ENCODE data around the gene STK38. TPM values are rescaled to one million over a fixed set of nuclear protein-coding genes. Genes with fewer than 3 reads are reported as not detected.
"Not testable (repeated sequence)": the region's sequence is repeated elsewhere in the genome, so short reads cannot be mapped to it uniquely, and the experiment has no call there.

The STK38 gene
- total RNA-seq, 4 donors from 2014 or later, result 59.1 to 101 (median 86.4) TPM

DNA sequence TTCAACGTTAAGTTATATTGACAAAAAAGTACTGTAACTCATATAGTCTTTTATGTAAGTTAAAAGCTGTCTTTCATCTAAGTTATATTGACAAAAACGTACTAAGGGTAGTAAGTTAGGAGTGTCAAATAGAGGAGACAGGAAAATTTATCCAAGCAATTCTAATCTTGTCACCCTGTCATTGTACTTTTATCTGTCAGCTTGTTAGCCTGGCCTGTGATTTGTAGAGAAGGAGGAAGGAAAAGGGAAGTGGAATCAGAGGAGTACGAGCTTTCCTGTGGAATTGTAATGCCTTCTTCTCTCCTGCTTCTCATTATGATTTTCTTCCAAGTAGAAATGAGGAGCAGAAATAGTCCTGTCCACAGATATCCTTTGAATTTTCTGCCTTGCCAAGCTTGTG lies 85.6 kb downstream of the STK38 start:
- Histone ChIP-seq H3K36me3 (no peaks in the 10 kb centered on the region), H3K4me3 (no peak overlapping the region), H3K27ac (no peak overlapping the region), H3K27me3 (no peaks in the 10 kb centered on the region), H3K4me1 (peaks cover 4 to 38% (median 11%) of the 10 kb centered on the region in 4 donors), H3K9me3 (no peaks in the 10 kb centered on the region)
- no peak for DNase-seq
- in situ Hi-C loops (cut with MboI; ENCODE audit: low pct_ligation_motif_present in 1 of 4, low pct_unique_long_range_greater_than_20kb in 1 of 4, low sequenced_read_pairs in 3 of 4) (no loop called here), intact Hi-C loops (cut with DNase I; ENCODE audit: low total_unique reads) (no loop called here)
- WGBS, 2 donors (ENCODE audit: low coverage in 1 of 2), result 66 to 69% methylated on average over 3 of the region's 3 CpGs
- TF ChIP-seq POLR2AphosphoS5 (IDR thresholded peaks at IDR 0.05) (no peak), EP300 (IDR thresholded peaks at IDR 0.05; ENCODE audit: low read depth) (no peak), CTCF (IDR thresholded peaks at IDR 0.05) (no peak), POLR2A (IDR thresholded peaks at IDR 0.05) (no peak)

GRCh38 chr6:36460916-36461315 lies 86.4 kb downstream of the STK38 start:
- no peaks in the 10 kb centered on the region for H3K27me3 ChIP-seq
- peaks cover 4 to 38% (median 11%) of the 10 kb centered on the region in 4 donors for H3K4me1 ChIP-seq
- H3K36me3 ChIP-seq, result no peaks in the 10 kb centered on the region
- DNase-seq, result no peak
- in situ Hi-C loops (cut with MboI; ENCODE audit: low pct_ligation_motif_present in 1 of 4, low pct_unique_long_range_greater_than_20kb in 1 of 4, low sequenced_read_pairs in 3 of 4) (no loop called here), intact Hi-C loops (cut with DNase I; ENCODE audit: low total_unique reads) (no loop called here)
- no peak overlapping the region for H3K4me3 ChIP-seq
- H3K9me3 ChIP-seq, result no peaks in the 10 kb centered on the region
- no peak overlapping the region for H3K27ac ChIP-seq
- TF ChIP-seq EP300 (IDR thresholded peaks at IDR 0.05; ENCODE audit: low read depth) (no peak), CTCF (IDR thresholded peaks at IDR 0.05) (no peak), POLR2AphosphoS5 (IDR thresholded peaks at IDR 0.05) (no peak), POLR2A (IDR thresholded peaks at IDR 0.05) (no peak)

DNA sequence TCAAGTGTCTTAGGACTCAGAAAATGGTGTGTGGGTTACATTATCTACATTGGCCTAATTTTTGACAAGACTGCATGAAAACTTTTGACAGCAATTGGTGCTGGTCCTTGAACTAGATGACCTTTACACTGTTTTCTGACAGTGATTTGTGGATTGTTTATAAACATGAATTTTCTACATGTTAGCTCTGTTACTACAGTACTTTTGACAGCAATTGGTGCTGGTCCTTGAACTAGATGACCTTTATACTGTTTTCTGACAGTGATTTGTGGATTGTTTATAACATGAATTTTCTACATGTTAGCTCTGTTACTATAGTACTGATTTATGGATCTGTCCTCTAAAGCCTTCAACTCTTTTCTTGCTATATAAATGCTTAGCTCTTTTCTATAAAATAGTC lies 87.8 kb downstream of the STK38 start:
- intact Hi-C loops (cut with DNase I; ENCODE audit: low total_unique reads), result no loop called here
- no peaks in the 10 kb centered on the region for H3K9me3 ChIP-seq
- H3K27ac ChIP-seq, result no peak overlapping the region
- peaks cover 4 to 38% (median 11%) of the 10 kb centered on the region in 4 donors for H3K4me1 ChIP-seq
- H3K36me3 ChIP-seq, result no peaks in the 10 kb centered on the region
- in situ Hi-C loops (cut with MboI; ENCODE audit: low pct_ligation_motif_present in 1 of 4, low pct_unique_long_range_greater_than_20kb in 1 of 4, low sequenced_read_pairs in 3 of 4), result no loop called here
- no peak for DNase-seq
- TF ChIP-seq CTCF (IDR thresholded peaks at IDR 0.05) (no peak), EP300 (IDR thresholded peaks at IDR 0.05; ENCODE audit: low read depth) (no peak), POLR2AphosphoS5 (IDR thresholded peaks at IDR 0.05) (no peak), POLR2A (IDR thresholded peaks at IDR 0.05) (no peak)
- no peak overlapping the region for H3K4me3 ChIP-seq
- H3K27me3 ChIP-seq, result no peaks in the 10 kb centered on the region

DNA sequence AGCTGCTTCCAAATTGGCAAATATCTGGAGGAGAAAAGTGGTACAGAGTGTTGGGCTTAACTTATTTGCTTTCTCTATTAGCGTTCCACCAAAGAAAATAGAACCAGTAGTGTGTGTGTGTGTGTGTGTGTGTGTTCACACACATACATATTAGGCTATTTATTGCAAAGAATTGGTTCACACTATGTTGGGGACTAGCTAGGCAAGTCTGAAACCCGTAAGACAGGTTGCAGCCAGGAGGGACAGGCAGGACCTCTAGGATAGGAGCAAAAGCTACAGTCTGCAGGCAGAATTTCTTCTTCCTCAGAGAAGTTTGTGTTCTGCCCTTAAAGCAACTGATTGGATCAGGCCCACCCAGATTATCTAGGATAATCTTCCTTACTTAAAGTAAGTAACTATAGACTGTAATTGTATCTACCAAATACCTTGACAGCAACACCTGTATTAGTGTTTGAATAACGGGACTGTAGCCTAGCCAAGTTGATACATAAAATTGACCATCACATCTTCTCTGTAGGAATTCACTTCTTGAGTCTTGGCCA lies 91.7 kb downstream of the STK38 start:
- no peak for DNase-seq
- H3K4me3 ChIP-seq, result no peak overlapping the region
- no peaks in the 10 kb centered on the region for H3K36me3 ChIP-seq
- TF ChIP-seq POLR2A (IDR thresholded peaks at IDR 0.05) (no peak), POLR2AphosphoS5 (IDR thresholded peaks at IDR 0.05) (no peak), EP300 (IDR thresholded peaks at IDR 0.05; ENCODE audit: low read depth) (no peak), CTCF (IDR thresholded peaks at IDR 0.05) (no peak)
- in situ Hi-C loops (cut with MboI; ENCODE audit: low pct_ligation_motif_present in 1 of 4, low pct_unique_long_range_greater_than_20kb in 1 of 4, low sequenced_read_pairs in 3 of 4) (no loop called here), intact Hi-C loops (cut with DNase I; ENCODE audit: low total_unique reads) (no loop called here)
- peaks cover 4 to 20% (median 10%) of the 10 kb centered on the region in 4 donors for H3K4me1 ChIP-seq
- WGBS, 2 donors (ENCODE audit: low coverage in 1 of 2), result 83 to 90% methylated on average over 2 to 3 of the region's 3 CpGs
- H3K27me3 ChIP-seq, result no peaks in the 10 kb centered on the region
- no peaks in the 10 kb centered on the region for H3K9me3 ChIP-seq
- H3K27ac ChIP-seq, result no peak overlapping the region

DNA sequence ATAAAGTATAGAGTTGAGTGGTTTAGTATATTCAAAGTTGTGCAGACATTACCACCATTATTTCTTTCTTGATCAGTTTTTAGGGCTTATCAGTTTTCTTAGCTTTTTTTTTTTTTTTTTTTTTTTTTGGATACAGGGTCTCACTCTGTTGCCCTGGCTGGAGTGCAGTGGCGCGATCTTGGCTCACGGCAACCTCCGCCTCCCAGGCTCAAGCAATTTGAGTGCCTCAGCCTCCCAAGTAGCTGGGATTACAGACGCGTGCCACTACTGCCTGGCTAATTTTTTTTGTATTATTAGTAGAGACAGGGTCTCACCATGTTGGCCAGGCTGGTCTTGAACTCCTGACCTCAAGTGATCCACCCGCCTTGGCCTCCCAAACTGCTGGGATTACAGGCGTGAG lies 94.4 kb downstream of the STK38 start:
- H3K27me3 ChIP-seq; H3K27ac ChIP-seq; in situ Hi-C loops (cut with MboI; ENCODE audit: low pct_ligation_motif_present in 1 of 4, low pct_unique_long_range_greater_than_20kb in 1 of 4, low sequenced_read_pairs in 3 of 4); intact Hi-C loops (cut with DNase I; ENCODE audit: low total_unique reads); H3K9me3 ChIP-seq; H3K4me1 ChIP-seq; DNase-seq; H3K36me3 ChIP-seq; H3K4me3 ChIP-seq: not testable (repeated sequence)
- WGBS, 2 donors (ENCODE audit: low coverage in 1 of 2), result 99 to 100% methylated on average over 8 of the region's 8 CpGs

GRCh38 chr6:36449173-36449572 lies 98.1 kb downstream of the STK38 start:
- DNase-seq; H3K27ac ChIP-seq; H3K27me3 ChIP-seq; H3K36me3 ChIP-seq; H3K4me3 ChIP-seq; H3K9me3 ChIP-seq; intact Hi-C loops (cut with DNase I; ENCODE audit: low total_unique reads): not testable (repeated sequence)
- in situ Hi-C loops (cut with MboI; ENCODE audit: low pct_ligation_motif_present in 1 of 4, low pct_unique_long_range_greater_than_20kb in 1 of 4, low sequenced_read_pairs in 3 of 4), result loop anchor here in 2 of 4 donors (10.0 to 25.0 kb wide), 2 partner anchors 138 to 146 kb away; partner anchors contain the start of gene SRSF3 (in 2 of the 2)
- 99% methylated on average over 10 of the region's 10 CpGs; no CpG with 5 or more reads in 1 of the 2 donors for WGBS, 2 donors (ENCODE audit: low coverage in 1 of 2)
- H3K4me1 ChIP-seq, result peaks cover 8 to 20% (median 12%) of the 10 kb centered on the region in 4 donors
